Stimulated activated CD8-positive, alpha-beta memory T cell treated with anti-CD3 and anti-CD28 coated beads, Interleukin-15, amount 100 ng/mL, for 48 hours (primary cell): Measurements from ENCODE around the gene RBM47.

Experiments used
- DNase-seq, 2 donors: peaks; one replicate each; pipeline ENCODE4 v3.0.0-alpha.2; 2020; ENCODE audit warnings: low read depth in 2 of 2

The RBM47 gene

GRCh38 chr4:40373636-40374035 is 256.0 kb downstream of the RBM47 start:
- no peak for DNase-seq
